ENCODE measurements around the gene DBNDD1. TPM values are rescaled to one million over a fixed set of nuclear protein-coding genes. Genes with fewer than 3 reads are reported as not detected.
"Not testable (repeated sequence)": the region's sequence is repeated elsewhere in the genome, so short reads cannot be mapped to it uniquely, and the experiment has no call there.

The DBNDD1 gene
- total and polyA plus RNA-seq, 2 donors (not counting 1 experiment from before 2014, with no cell fraction given) = 3.1 to 72.1 TPM

- Histone ChIP-seq H3K4me3 (ENCODE audit: control extremely low read depth in 1 of 5, extremely low read depth in 1 of 5, insufficient read depth in 1 of 5, low read depth in 2 of 5, low read length in 4 of 5) (no peak overlapping the region), H2AFZ (ENCODE audit: insufficient read depth, low read depth, low read length, poor library complexity, severe bottlenecking) (no peak overlapping the region), H3K4me2 (replicated peaks; ENCODE audit: low read depth, low read length, poor library complexity, severe bottlenecking) (no peak overlapping the region), H3K79me2 (ENCODE audit: control insufficient read depth, insufficient read depth, low read length) (peaks cover 40% of the 10 kb centered on the region), H3K27ac (ENCODE audit: low read length in 2 of 2) (no peak overlapping the region), H3K9me3 (ENCODE audit: control extremely low read depth in 1 of 3, control insufficient read depth in 2 of 3, insufficient read depth in 1 of 3, low read length in 2 of 3) (peaks cover 0 to 4% (median 0%) of the 10 kb centered on the region in 3 donors), H3K36me3 (replicated peaks in 1 of 2; ENCODE audit: control extremely low read depth in 1 of 2, control insufficient read depth in 1 of 2, extremely low read depth in 1 of 2, insufficient read depth in 2 of 2, low read length in 1 of 2) (peaks cover 0 to 12% of the 10 kb centered on the region in 2 experiments), H3K27me3 (replicated peaks in 1 of 4; ENCODE audit: control extremely low read depth in 1 of 4, control insufficient read depth in 3 of 4, insufficient read depth in 4 of 4, low read length in 3 of 4) (no peaks in the 10 kb centered on the region), H4K20me1 (ENCODE audit: control insufficient read depth, insufficient read depth, low read length, poor library complexity, severe bottlenecking) (peaks cover 6% of the 10 kb centered on the region), H3K4me1 (ENCODE audit: control insufficient read depth in 2 of 2, insufficient read depth in 2 of 2, low read length in 2 of 2) (peaks cover 30 to 42% of the 10 kb centered on the region in 2 donors), H3K9ac (ENCODE audit: low read length) (no peak overlapping the region)
- POLR2A ChIA-PET = interaction anchor here (0.5 to 0.7 kb wide), 3 partner anchors 18 to 157 kb away, joined by 3 to 4 read pairs (median 3); no protein-coding TSS in a partner anchor
- Mint-ChIP-seq H3K9me3 (ENCODE audit: insufficient read depth) (no peaks in the 10 kb centered on the region), H3K27ac (peak overlapping the region; percentile 41), H3K4me3 (peak overlapping the region; percentile 2), H3K4me1 (peaks cover 36% of the 10 kb centered on the region), H3K27me3 (no peaks in the 10 kb centered on the region)
- CTCF ChIA-PET = no interaction called here
- no peak for TF ChIP-seq CTCF (IDR thresholded peaks at IDR 0.05)
- TF ChIP-seq EZH2 (IDR thresholded peaks at IDR 0.05; ENCODE audit: borderline replicate concordance, insufficient read depth, low read depth, low read length, poor library complexity, severe bottlenecking) = no peak
- DNase-seq (no peak), ATAC-seq (ENCODE audit: low read depth) (no peak)
- intact Hi-C loops (cut with micrococcal nuclease) = loop anchor here (5.0 kb wide), 1 partner anchor 37 kb away; no protein-coding TSS in a partner anchor
- 39% methylated on average over 4 of the region's 6 CpGs for WGBS (ENCODE audit: insufficient coverage)
Observed at GRCh38 chr16:89969741-89970410, 49.4 kb downstream of the DBNDD1 start.

- H3K4me2 ChIP-seq (replicated peaks; ENCODE audit: low read depth, low read length, poor library complexity, severe bottlenecking); H3K4me3 ChIP-seq (ENCODE audit: control extremely low read depth in 1 of 5, extremely low read depth in 1 of 5, insufficient read depth in 1 of 5, low read depth in 2 of 5, low read length in 4 of 5); POLR2A ChIA-PET; CTCF ChIA-PET; H3K27ac ChIP-seq (ENCODE audit: low read length in 2 of 2); ATAC-seq (ENCODE audit: low read depth); H3K27ac Mint-ChIP-seq; H3K4me3 Mint-ChIP-seq; H4K20me1 ChIP-seq (ENCODE audit: control insufficient read depth, insufficient read depth, low read length, poor library complexity, severe bottlenecking); H2AFZ ChIP-seq (ENCODE audit: insufficient read depth, low read depth, low read length, poor library complexity, severe bottlenecking); H3K9me3 ChIP-seq (ENCODE audit: control extremely low read depth in 1 of 3, control insufficient read depth in 2 of 3, insufficient read depth in 1 of 3, low read length in 2 of 3); H3K27me3 ChIP-seq (replicated peaks in 1 of 4; ENCODE audit: control extremely low read depth in 1 of 4, control insufficient read depth in 3 of 4, insufficient read depth in 4 of 4, low read length in 3 of 4); H3K9me3 Mint-ChIP-seq (ENCODE audit: insufficient read depth); H3K27me3 Mint-ChIP-seq; H3K9ac ChIP-seq (ENCODE audit: low read length); intact Hi-C loops (cut with micrococcal nuclease); DNase-seq: not testable (repeated sequence)
- H3K4me1 ChIP-seq (ENCODE audit: control insufficient read depth in 2 of 2, insufficient read depth in 2 of 2, low read length in 2 of 2) = peaks cover 22 to 27% of the 10 kb centered on the region in 2 donors
- H3K4me1 Mint-ChIP-seq = peaks cover 24% of the 10 kb centered on the region
- WGBS (ENCODE audit: insufficient coverage) = 100% methylated on average over 9 of the region's 11 CpGs
- H3K79me2 ChIP-seq (ENCODE audit: control insufficient read depth, insufficient read depth, low read length) = peaks cover 22% of the 10 kb centered on the region
- peaks cover 0 to 28% of the 10 kb centered on the region in 2 experiments for H3K36me3 ChIP-seq (replicated peaks in 1 of 2; ENCODE audit: control extremely low read depth in 1 of 2, control insufficient read depth in 1 of 2, extremely low read depth in 1 of 2, insufficient read depth in 2 of 2, low read length in 1 of 2)
Observed at GRCh38 chr16:89968074-89968473, 51.2 kb downstream of the DBNDD1 start.

- H3K27me3 Mint-ChIP-seq; H3K27ac ChIP-seq (ENCODE audit: low read length in 2 of 2); H2AFZ ChIP-seq (ENCODE audit: insufficient read depth, low read depth, low read length, poor library complexity, severe bottlenecking); H4K20me1 ChIP-seq (ENCODE audit: control insufficient read depth, insufficient read depth, low read length, poor library complexity, severe bottlenecking); H3K4me3 Mint-ChIP-seq; H3K9ac ChIP-seq (ENCODE audit: low read length); H3K4me2 ChIP-seq (replicated peaks; ENCODE audit: low read depth, low read length, poor library complexity, severe bottlenecking); H3K9me3 ChIP-seq (ENCODE audit: control extremely low read depth in 1 of 3, control insufficient read depth in 2 of 3, insufficient read depth in 1 of 3, low read length in 2 of 3); H3K9me3 Mint-ChIP-seq (ENCODE audit: insufficient read depth); H3K27ac Mint-ChIP-seq; H3K27me3 ChIP-seq (replicated peaks in 1 of 4; ENCODE audit: control extremely low read depth in 1 of 4, control insufficient read depth in 3 of 4, insufficient read depth in 4 of 4, low read length in 3 of 4); CTCF ChIA-PET; ATAC-seq (ENCODE audit: low read depth); H3K4me3 ChIP-seq (ENCODE audit: control extremely low read depth in 1 of 5, extremely low read depth in 1 of 5, insufficient read depth in 1 of 5, low read depth in 2 of 5, low read length in 4 of 5); DNase-seq; POLR2A ChIA-PET; intact Hi-C loops (cut with micrococcal nuclease): not testable (repeated sequence)
- 96% methylated on average over 3 of the region's 5 CpGs for WGBS (ENCODE audit: insufficient coverage)
- Histone ChIP-seq H3K79me2 (ENCODE audit: control insufficient read depth, insufficient read depth, low read length) (peaks cover 15% of the 10 kb centered on the region), H3K36me3 (replicated peaks in 1 of 2; ENCODE audit: control extremely low read depth in 1 of 2, control insufficient read depth in 1 of 2, extremely low read depth in 1 of 2, insufficient read depth in 2 of 2, low read length in 1 of 2) (peaks cover 0 to 29% of the 10 kb centered on the region in 2 experiments), H3K4me1 (ENCODE audit: control insufficient read depth in 2 of 2, insufficient read depth in 2 of 2, low read length in 2 of 2) (peaks cover 22 to 24% of the 10 kb centered on the region in 2 donors)
- H3K4me1 Mint-ChIP-seq = peaks cover 21% of the 10 kb centered on the region
Observed at GRCh38 chr16:89967436-89967835, 51.8 kb downstream of the DBNDD1 start.
